Prostate gland (tissue), 1 donor: Measurements from ENCODE around the gene TNK1.
A peak's percentile ranks its signal among the peaks of the same experiment; 100 is the strongest.

Experiments used
- POLR2A ChIP-seq: fragments of 450-650 bp; IDR thresholded peaks from one replicate; pipeline ENCODE4 v1.6.1; 2016; ENCODE audit warnings: antibody characterized with exemption, mild to moderate bottlenecking
- POLR2AphosphoS5 ChIP-seq: sonication (generic); formaldehyde crosslinking; IDR thresholded peaks from one replicate; pipeline ENCODE4 v1.6.1; 2017; ENCODE audit warnings: antibody characterized with exemption

GRCh38 chr17:7351665-7352502 is 29.0 kb upstream of the TNK1 start, which contains the start of gene KCTD11:
- peak; percentile 68 for TF ChIP-seq POLR2AphosphoS5
- peak; percentile 70 for TF ChIP-seq POLR2A
